Measurements from ENCODE around the gene ZDHHC20. TPM values are rescaled to one million over a fixed set of nuclear protein-coding genes. Genes with fewer than 3 reads are reported as not detected.

The ZDHHC20 gene
- total and polyA plus RNA-seq, 2 of the 13 experiments (the other 11 are each of a cell fraction or from before 2014, with no cell fraction given) = 19.9 to 59.9 TPM

GRCh38 chr13:21476893-21477472, 17.9 kb upstream of the ZDHHC20 start (continued):
- TF ChIP-seq, protein P1, sequence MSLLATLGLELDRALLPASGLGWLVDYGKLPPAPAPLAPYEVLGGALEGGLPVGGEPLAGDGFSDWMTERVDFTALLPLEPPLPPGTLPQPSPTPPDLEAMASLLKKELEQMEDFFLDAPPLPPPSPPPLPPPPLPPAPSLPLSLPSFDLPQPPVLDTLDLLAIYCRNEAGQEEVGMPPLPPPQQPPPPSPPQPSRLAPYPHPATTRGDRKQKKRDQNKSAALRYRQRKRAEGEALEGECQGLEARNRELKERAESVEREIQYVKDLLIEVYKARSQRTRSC (CRISPR knock-in tag; IDR thresholded peaks at IDR 0.05; ENCODE audit: low read depth) = no peak
- TF ChIP-seq KAT2B (IDR thresholded peaks at IDR 0.05; ENCODE audit: borderline replicate concordance, low read depth, low read length) (no peak), ZNF781 (CRISPR knock-in tag; IDR thresholded peaks at IDR 0.05; ENCODE audit: borderline replicate concordance, not compliant biosample characterization) (no peak), HMG20A (CRISPR knock-in tag; IDR thresholded peaks at IDR 0.05; ENCODE audit: borderline replicate concordance) (no peak), GATA4 (IDR thresholded peaks at IDR 0.05; ENCODE audit: borderline replicate concordance, low read depth) (no peak), MXD3 (CRISPR knock-in tag; IDR thresholded peaks at IDR 0.05) (no peak), NCOA5 (CRISPR knock-in tag; IDR thresholded peaks at IDR 0.05) (no peak), ZNF770 (CRISPR knock-in tag; IDR thresholded peaks at IDR 0.05) (no peak), EZH2 (conservative IDR thresholded peaks at IDR 0.05; ENCODE audit: low read depth, low read length) (no peak), SMAD3 (CRISPR knock-in tag; IDR thresholded peaks at IDR 0.05) (no peak), TBX3 (IDR thresholded peaks at IDR 0.05; ENCODE audit: borderline replicate concordance) (no peak), ATAD3A (CRISPR knock-in tag; IDR thresholded peaks at IDR 0.05) (no peak), ZNF761 (CRISPR knock-in tag; conservative IDR thresholded peaks at IDR 0.05) (no peak), GATAD2A (CRISPR knock-in tag; IDR thresholded peaks at IDR 0.05) (no peak)
- TF ChIP-seq, protein P2, sequence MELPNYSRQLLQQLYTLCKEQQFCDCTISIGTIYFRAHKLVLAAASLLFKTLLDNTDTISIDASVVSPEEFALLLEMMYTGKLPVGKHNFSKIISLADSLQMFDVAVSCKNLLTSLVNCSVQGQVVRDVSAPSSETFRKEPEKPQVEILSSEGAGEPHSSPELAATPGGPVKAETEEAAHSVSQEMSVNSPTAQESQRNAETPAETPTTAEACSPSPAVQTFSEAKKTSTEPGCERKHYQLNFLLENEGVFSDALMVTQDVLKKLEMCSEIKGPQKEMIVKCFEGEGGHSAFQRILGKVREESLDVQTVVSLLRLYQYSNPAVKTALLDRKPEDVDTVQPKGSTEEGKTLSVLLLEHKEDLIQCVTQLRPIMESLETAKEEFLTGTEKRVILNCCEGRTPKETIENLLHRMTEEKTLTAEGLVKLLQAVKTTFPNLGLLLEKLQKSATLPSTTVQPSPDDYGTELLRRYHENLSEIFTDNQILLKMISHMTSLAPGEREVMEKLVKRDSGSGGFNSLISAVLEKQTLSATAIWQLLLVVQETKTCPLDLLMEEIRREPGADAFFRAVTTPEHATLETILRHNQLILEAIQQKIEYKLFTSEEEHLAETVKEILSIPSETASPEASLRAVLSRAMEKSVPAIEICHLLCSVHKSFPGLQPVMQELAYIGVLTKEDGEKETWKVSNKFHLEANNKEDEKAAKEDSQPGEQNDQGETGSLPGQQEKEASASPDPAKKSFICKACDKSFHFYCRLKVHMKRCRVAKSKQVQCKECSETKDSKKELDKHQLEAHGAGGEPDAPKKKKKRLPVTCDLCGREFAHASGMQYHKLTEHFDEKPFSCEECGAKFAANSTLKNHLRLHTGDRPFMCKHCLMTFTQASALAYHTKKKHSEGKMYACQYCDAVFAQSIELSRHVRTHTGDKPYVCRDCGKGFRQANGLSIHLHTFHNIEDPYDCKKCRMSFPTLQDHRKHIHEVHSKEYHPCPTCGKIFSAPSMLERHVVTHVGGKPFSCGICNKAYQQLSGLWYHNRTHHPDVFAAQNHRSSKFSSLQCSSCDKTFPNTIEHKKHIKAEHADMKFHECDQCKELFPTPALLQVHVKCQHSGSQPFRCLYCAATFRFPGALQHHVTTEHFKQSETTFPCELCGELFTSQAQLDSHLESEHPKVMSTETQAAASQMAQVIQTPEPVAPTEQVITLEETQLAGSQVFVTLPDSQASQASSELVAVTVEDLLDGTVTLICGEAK (IDR thresholded peaks at IDR 0.05) = no peak
- TF ChIP-seq, protein P2 (CRISPR knock-in tag; IDR thresholded peaks at IDR 0.05) = no peak
